Stimulated activated CD8-positive, alpha-beta memory T cell treated with anti-CD3 and anti-CD28 coated beads, Interleukin-12 subunit alpha, Interleukin-12 subunit beta, amount 100 ng/mL, for 24 hours (primary cell): Measurements from ENCODE around the gene LRP10.
"Not testable (repeated sequence)": the region's sequence is repeated elsewhere in the genome, so short reads cannot be mapped to it uniquely, and the experiment has no call there.

Source experiments
- DNase-seq: peaks from one replicate; pipeline ENCODE4 v3.0.0-alpha.2; 2020; ENCODE audit errors: extremely low read depth

LRP10 gene

GRCh38 chr14:22887260-22887989, 15.9 kb downstream of the LRP10 start:
- DNase-seq = no peak

- DNase-seq = no peak
These were observed 16.4 kb downstream of the LRP10 start for GRCh38 chr14:22887990-22888378.

- no peak for DNase-seq
These were observed 17.1 kb downstream of the LRP10 start for GRCh38 chr14:22888662-22889061.

- no peak for DNase-seq
These were observed 18.9 kb downstream of the LRP10 start for GRCh38 chr14:22890416-22890815.

- no peak for DNase-seq
These were observed 20.9 kb downstream of the LRP10 start for GRCh38 chr14:22892488-22892887.

GRCh38 chr14:22893706-22894105, 22.2 kb downstream of the LRP10 start:
- DNase-seq = no peak

- DNase-seq = no peak
These were observed 23.9 kb downstream of the LRP10 start for GRCh38 chr14:22895402-22895801.

- DNase-seq = no peak
These were observed 24.8 kb downstream of the LRP10 start for GRCh38 chr14:22896356-22896755.

GRCh38 chr14:22896760-22897159, 25.2 kb downstream of the LRP10 start:
- DNase-seq = no peak

GRCh38 chr14:22897357-22897756, 25.8 kb downstream of the LRP10 start:
- no peak for DNase-seq

- DNase-seq = no peak
These were observed 27.0 kb downstream of the LRP10 start for GRCh38 chr14:22898302-22899090.

GRCh38 chr14:22900081-22900799, 28.7 kb downstream of the LRP10 start:
- no peak for DNase-seq

GRCh38 chr14:22901799-22902198, 30.3 kb downstream of the LRP10 start:
- DNase-seq = no peak

- DNase-seq = no peak
These were observed 32.2 kb downstream of the LRP10 start for GRCh38 chr14:22903742-22904087.

GRCh38 chr14:22905627-22906026, 34.1 kb downstream of the LRP10 start:
- DNase-seq = no peak

- no peak for DNase-seq
These were observed 34.5 kb downstream of the LRP10 start for GRCh38 chr14:22906073-22906472.

- DNase-seq = no peak
These were observed 35.9 kb downstream of the LRP10 start for GRCh38 chr14:22907429-22907828.

GRCh38 chr14:22908601-22909000, 37.1 kb downstream of the LRP10 start:
- DNase-seq = no peak

GRCh38 chr14:22910916-22911315, 39.4 kb downstream of the LRP10 start:
- DNase-seq = no peak

- DNase-seq = not testable (repeated sequence)
These were observed 43.3 kb downstream of the LRP10 start for GRCh38 chr14:22914836-22915235.

GRCh38 chr14:22915886-22916521, 44.5 kb downstream of the LRP10 start:
- DNase-seq = no peak
